OCI-LY7 (cell line): Measurements from ENCODE around the gene C20orf173. TPM values are rescaled to one million over a fixed set of nuclear protein-coding genes. Genes with fewer than 3 reads are reported as not detected.

Source experiments
- BruUV-seq: library from RNA; stranded (reverse); fragments of 400-500 nt; replicated peaks from 2 replicates; lab custom pipeline; 2021; lab: Mats Ljungman, UMichigan
- CTCF ChIA-PET: fragments of 300-600 bp; sonication (Branson Sonifier 250); formaldehyde crosslinking; loops from one replicate; lab custom pipeline; 2022; ENCODE audit warnings: antibody characterized with exemption; ENCODE audit not compliant: unreplicated experiment; lab: Charles Lee
- POLR2A ChIA-PET: fragments of 300-600 bp; sonication (Branson Sonifier 250); formaldehyde crosslinking; loops from one replicate; lab custom pipeline; 2022; ENCODE audit warnings: antibody characterized with exemption; lab: Charles Lee
- DNase-seq: peaks from one replicate; pipeline ENCODE4 v3.0.0-alpha.2; 2015; ENCODE audit warnings: low spot score
- H2AFZ ChIP-seq: fragments of 200-600 bp; sonication (generic), shearing (Covaris generic); 2 replicates; pipeline ENCODE4 v1.6.1; 2014; ENCODE audit warnings: mild to moderate bottlenecking, antibody characterized with exemption, low read length, moderate library complexity
- H3K27ac ChIP-seq: fragments of 200-600 bp; sonication (generic); 2 replicates; pipeline ENCODE4 v1.5.1; 2014; ENCODE audit warnings: mixed run types, low read depth, mild to moderate bottlenecking, moderate library complexity, low read length, inconsistent platforms; ENCODE audit not compliant: poor library complexity, severe bottlenecking
- H3K36me3 ChIP-seq: fragments of 200-600 bp; sonication (generic); 2 replicates; pipeline ENCODE4 v1.6.1; 2014; ENCODE audit warnings: mild to moderate bottlenecking, antibody characterized with exemption, low read length, moderate library complexity, mixed read lengths; ENCODE audit not compliant: insufficient read depth
- H3K4me1 ChIP-seq: fragments of 200-600 bp; sonication (generic); 2 replicates; pipeline ENCODE4 v1.5.1; 2014; ENCODE audit warnings: mild to moderate bottlenecking, low read length; ENCODE audit not compliant: insufficient read depth, poor library complexity, severe bottlenecking
- H3K4me2 ChIP-seq: fragments of 200-600 bp; sonication (generic); 2 replicates; pipeline ENCODE4 v1.6.1; 2014; ENCODE audit warnings: mild to moderate bottlenecking, low read length
- H3K4me3 ChIP-seq: fragments of 200-600 bp; sonication (generic); 2 replicates; pipeline ENCODE4 v1.5.1; 2014; ENCODE audit warnings: mild to moderate bottlenecking, low read depth, low read length; ENCODE audit not compliant: poor library complexity, severe bottlenecking
- H3K79me2 ChIP-seq: fragments of 200-600 bp; sonication (generic); 2 replicates; pipeline ENCODE4 v1.6.1; 2016; ENCODE audit warnings: low read depth, mild to moderate bottlenecking, low read length, moderate library complexity, mixed read lengths; ENCODE audit not compliant: insufficient read depth
- H3K9me2 ChIP-seq: fragments of 200-600 bp; sonication (generic); 2 replicates; pipeline ENCODE4 v1.6.1; 2016; ENCODE audit warnings: mild to moderate bottlenecking, low read length, mixed read lengths; ENCODE audit not compliant: insufficient read depth
- H3K9me3 ChIP-seq: fragments of 200-600 bp; sonication (generic); 2 replicates; pipeline ENCODE4 v1.6.1; 2014; ENCODE audit warnings: mild to moderate bottlenecking, mixed run types, low read length, mixed read lengths
- H4K20me1 ChIP-seq: fragments of 200-600 bp; sonication (generic); 2 replicates; pipeline ENCODE4 v1.6.1; 2014; ENCODE audit warnings: mild to moderate bottlenecking, antibody characterized with exemption, low read length, moderate library complexity, mixed read lengths; ENCODE audit not compliant: insufficient read depth
- CTCF ChIP-seq: fragments of 200-600 bp; sonication (generic); conservative IDR thresholded peaks from 2 replicates; pipeline ENCODE4 v1.5.1; 2014; ENCODE audit warnings: mild to moderate bottlenecking, antibody characterized with exemption, low read length, moderate library complexity, mixed read lengths
- EZH2phosphoT487 ChIP-seq: fragments of 200-600 bp; sonication (generic); IDR thresholded peaks from 2 replicates; pipeline ENCODE4 v1.6.1; 2018; ENCODE audit warnings: low read depth, borderline replicate concordance, mild to moderate bottlenecking, mixed run types, antibody characterized with exemption, low read length, moderate library complexity, mixed read lengths
- intact Hi-C: fragments of 100-400 bp; cut with micrococcal nuclease; formaldehyde crosslinking; loops from one replicate; pipeline ENCODE4 v1.10.0; 2022; ENCODE audit not compliant: unreplicated experiment
- total RNA-seq, 2 experiments: library from RNA; depleted of rRNA in 1 of 2; stranded (reverse); fragments of >200 nt in 1 of 2; shearing (Covaris generic) in 1 of 2; gene quantifications; 2 replicates each; pipeline ENCODE4 v1.2.3, GENCODE V29; 2014 to 2022

The C20orf173 gene
- total RNA-seq, 2 experiments from 2014 or later: not detected

GRCh38 chr20:35487479-35487878 lies 42.0 kb downstream of the C20orf173 start:
- Histone ChIP-seq H3K4me2 (no peak overlapping the region), H2AFZ (no peak overlapping the region), H3K27ac (no peak overlapping the region), H3K79me2 (peaks cover 30% of the 10 kb centered on the region), H3K9me3 (peaks cover 8% of the 10 kb centered on the region; the same call in 1 of the 2 replicates), H3K36me3 (peaks cover 61% of the 10 kb centered on the region), H3K4me3 (no peak overlapping the region), H3K4me1 (peaks cover 28% of the 10 kb centered on the region), H4K20me1 (no peaks in the 10 kb centered on the region), H3K9me2 (no peaks in the 10 kb centered on the region)
- no TSS peak for BruUV-seq
- DNase-seq: no peak
- CTCF ChIA-PET: no interaction called here
- POLR2A ChIA-PET: no interaction called here
- intact Hi-C loops: no loop called here
- TF ChIP-seq CTCF (no peak), EZH2phosphoT487 (no peak)

DNA sequence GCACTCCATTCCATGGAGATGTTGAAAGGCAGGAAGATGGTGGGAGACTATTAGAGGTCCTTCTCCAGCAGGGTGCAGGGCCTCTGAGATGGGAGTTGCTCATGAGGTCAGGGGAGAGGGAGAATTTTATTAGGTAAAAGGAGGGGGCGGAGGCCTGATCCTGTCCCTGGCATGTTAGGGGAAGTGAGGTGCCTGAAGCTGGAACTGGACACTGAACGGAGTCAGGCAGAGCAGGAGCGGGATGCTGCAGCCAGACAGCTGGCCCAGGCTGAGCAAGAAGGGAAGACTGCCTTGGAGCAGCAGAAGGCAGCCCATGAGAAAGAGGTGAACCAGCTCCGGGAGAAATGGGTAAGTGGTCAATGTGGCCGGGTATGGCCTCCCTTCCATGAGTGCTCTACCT lies 49.7 kb downstream of the C20orf173 start:
- no peaks in the 10 kb centered on the region for H3K79me2 ChIP-seq
- H3K4me3 ChIP-seq: no peak overlapping the region
- H3K4me2 ChIP-seq: no peak overlapping the region
- CTCF ChIA-PET: no interaction called here
- DNase-seq: no peak
- intact Hi-C loops: no loop called here
- H2AFZ ChIP-seq: no peak overlapping the region
- no peaks in the 10 kb centered on the region for H3K4me1 ChIP-seq
- TF ChIP-seq CTCF (no peak), EZH2phosphoT487 (no peak)
- H4K20me1 ChIP-seq: no peaks in the 10 kb centered on the region
- no peaks in the 10 kb centered on the region for H3K9me2 ChIP-seq
- no peak overlapping the region for H3K27ac ChIP-seq
- peaks cover 76% of the 10 kb centered on the region for H3K36me3 ChIP-seq
- POLR2A ChIA-PET: no interaction called here
- peaks cover 8% of the 10 kb centered on the region; the same call in 1 of the 2 replicates for H3K9me3 ChIP-seq
- BruUV-seq: TSS peak; percentile 33

- no peak for TF ChIP-seq EZH2phosphoT487
- peak; percentile 67 for TF ChIP-seq CTCF
- Histone ChIP-seq H3K4me3 (no peak overlapping the region), H3K4me1 (no peaks in the 10 kb centered on the region), H3K9me2 (no peaks in the 10 kb centered on the region), H2AFZ (no peak overlapping the region), H3K27ac (no peak overlapping the region), H3K36me3 (peaks cover 76% of the 10 kb centered on the region), H3K9me3 (peaks cover 5% of the 10 kb centered on the region; the same call in 1 of the 2 replicates), H3K4me2 (no peak overlapping the region), H4K20me1 (no peaks in the 10 kb centered on the region), H3K79me2 (no peaks in the 10 kb centered on the region)
- no TSS peak for BruUV-seq
- ChIA-PET POLR2A (interaction anchor here (0.7 to 1.5 kb wide), 3 partner anchors 12 to 80 kb away, joined by 3 to 4 read pairs (median 3); no protein-coding TSS in a partner anchor), CTCF (no interaction called here)
- peak; percentile 24 for DNase-seq
- intact Hi-C loops: no loop called here
Measured at GRCh38 chr20:35478804-35479472, 50.5 kb downstream of the C20orf173 start.
